ENCODE results near the gene IMPA2. TPM values are rescaled to one million over a fixed set of nuclear protein-coding genes. Genes with fewer than 3 reads are reported as not detected.
"Not testable (repeated sequence)": the region's sequence is repeated elsewhere in the genome, so short reads cannot be mapped to it uniquely, and the experiment has no call there.

IMPA2 gene
- total RNA-seq, 1 donor from 2014 or later = 61.0 TPM

DNA sequence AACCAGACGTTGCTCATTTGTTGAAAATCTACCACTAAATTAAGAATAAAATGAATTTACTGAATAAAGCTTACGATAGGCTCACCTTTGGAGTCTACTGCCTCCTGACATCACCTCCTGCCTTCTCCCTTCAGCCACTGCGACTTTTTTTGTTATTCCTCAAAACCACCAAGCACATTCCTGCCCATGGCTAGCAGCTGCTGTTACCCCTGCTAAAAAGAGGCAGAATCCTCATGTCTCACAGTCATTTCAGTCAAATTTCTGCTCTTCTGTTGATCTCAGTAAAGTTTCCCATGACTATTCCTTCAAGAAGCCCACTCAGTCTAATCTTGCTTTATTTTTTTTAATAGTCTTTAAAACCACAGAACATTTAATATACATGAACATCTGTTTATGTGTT lies 71.6 kb downstream of the IMPA2 start:
- no peak for DNase-seq

DNA sequence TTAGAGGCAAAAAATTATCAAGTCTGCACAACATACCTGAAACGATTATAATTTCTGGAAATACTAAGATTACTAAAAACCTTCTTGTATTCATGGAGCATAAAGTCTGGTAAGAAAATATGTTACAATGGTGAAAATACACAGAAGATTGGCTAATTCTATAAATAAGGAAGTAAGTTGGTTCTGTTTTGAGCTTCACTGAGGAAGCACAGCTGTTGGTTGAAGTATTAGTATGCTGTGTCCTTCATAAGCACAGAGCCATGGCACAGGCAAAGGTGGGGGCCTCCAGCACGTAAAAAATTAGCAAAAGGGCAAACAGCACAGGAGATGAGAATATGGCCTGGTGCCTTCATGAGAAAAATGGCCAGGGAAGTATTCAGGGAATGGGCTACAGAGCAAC lies 72.0 kb downstream of the IMPA2 start:
- no peak for DNase-seq

DNA sequence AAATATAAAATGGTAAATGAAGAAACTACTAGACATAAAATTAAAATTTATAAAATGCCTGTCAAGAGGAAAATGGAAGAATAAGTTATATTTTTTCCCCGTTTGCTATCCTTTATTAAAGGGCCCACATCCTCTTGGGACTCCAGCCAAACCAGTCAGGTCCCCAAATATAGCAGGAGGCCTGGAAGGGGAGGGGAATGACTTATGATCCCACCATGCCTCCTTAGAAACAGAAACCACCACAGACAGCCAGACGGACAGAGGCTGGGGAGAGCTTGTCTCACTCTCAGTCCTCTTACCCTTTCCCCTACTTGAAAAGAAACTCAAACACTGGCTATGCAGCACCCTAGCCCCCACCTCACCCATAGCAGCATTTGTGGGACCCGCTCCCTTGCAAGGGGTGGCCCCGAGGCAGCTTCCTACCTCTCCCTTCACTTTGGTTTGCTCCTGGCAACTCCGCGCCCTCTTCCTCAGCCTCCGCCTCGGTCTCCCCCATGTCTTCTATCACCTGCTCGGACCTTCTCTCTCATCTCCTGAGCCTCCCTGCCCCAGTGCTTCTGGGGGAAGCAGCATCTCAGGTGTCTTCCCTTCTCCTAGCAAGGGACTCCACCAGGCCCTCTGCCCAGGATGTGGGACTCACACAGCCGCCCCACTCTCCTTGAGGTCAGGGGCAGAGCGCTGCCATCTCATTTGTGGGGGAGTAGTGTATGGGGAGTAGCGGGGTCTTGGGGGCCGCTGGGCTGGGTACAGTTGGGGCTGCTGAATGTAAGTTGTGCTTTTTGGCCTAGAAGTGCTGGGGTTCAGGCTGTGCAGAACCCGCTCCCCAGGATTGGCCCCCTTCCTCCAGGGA lies 75.0 kb downstream of the IMPA2 start:
- no peak for DNase-seq

DNA sequence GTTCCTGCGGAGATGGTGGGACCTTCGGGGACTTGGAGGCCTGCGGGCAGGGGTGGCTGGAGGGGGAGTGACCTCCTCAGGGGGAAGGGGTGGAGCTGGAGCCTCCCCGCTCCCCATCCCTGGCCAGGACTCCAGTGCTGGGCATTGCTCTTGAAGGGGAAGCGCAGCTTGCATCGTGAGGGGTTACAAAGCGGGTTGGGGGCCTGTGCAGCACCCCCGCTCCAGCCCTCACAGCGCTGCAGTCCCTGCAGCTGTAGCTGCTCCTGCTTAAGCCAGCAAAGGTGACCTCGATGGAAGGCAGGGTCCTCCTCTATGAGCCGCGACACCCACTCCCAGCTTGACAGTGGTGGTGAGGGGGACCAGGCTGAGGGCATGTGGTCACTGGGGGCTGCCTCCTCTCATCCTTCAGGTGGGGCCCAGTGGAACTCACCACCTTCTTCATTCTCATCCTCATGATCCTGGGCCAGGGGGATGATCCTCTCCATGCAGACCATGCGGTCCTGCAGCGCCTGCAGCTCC lies 75.6 kb downstream of the IMPA2 start:
- DNase-seq = no peak

DNA sequence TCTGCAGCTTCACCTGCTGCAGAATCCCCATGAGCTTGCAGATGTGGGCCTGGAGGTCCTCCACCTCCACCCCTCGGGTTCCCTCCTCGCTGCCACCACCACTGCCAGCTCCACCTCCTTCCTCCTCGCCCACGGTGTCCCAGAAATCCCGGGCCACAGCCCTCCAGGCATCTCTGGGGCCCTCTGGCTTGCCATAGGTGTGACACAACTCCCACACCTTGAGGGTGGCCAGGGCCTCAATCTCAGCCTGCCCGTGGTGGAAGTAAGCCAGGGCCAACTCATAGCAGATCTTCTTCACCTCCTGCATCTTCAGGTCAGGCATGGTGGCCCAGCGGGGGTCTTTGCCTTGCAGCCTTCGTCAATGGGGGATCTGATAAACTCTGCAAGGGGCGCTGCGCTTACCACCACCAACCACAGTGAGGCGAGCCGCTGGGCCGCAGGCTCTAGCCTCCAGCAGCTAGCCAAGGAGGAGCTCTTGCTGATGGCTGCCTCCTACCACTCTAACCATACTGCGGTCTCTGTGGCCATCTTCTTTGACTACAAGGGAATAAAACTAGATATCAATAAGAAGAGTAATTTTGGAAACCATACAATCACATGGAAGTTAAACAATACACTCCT lies 76.2 kb downstream of the IMPA2 start:
- DNase-seq = no peak

DNA sequence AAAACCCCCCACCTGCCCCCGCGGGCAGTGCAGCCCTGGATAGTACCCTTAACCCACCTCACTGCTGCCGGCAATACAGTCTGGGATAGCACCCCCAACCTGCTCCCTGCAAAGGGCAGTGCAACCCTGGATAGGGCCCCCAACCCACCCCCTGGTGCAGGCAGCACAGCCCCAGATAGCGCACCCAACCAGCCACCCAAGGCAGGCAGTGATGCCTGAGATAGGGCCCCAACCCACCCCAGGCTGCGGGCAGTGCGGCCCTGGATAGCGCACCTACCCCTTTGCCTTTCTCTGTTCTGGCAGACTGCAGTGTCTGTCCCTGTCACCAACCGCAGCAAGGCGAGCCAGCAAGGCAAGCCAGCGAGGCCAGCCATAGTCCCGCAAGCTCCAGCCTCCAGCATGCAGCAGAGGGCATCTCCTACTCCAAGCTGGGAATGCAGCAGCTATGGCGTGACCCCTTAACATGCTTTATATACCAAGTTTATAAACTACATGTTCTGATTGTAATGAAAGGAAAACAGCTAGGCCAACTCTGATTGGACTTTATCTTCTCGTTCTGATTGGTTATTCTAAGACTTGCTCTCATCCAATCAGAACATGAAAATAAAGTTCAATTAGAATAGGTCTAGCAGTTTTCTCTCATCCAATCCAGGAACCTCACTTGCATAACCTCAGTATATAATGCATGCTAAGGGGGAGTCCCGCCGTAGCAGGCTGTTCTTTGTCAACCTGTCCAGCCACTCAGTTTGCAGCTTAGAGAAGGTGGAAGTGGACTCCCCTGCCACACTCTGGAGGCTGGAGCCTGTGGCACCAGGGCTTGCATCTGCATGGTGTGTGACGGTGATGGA lies 78.3 kb downstream of the IMPA2 start:
- DNase-seq = no peak

DNA sequence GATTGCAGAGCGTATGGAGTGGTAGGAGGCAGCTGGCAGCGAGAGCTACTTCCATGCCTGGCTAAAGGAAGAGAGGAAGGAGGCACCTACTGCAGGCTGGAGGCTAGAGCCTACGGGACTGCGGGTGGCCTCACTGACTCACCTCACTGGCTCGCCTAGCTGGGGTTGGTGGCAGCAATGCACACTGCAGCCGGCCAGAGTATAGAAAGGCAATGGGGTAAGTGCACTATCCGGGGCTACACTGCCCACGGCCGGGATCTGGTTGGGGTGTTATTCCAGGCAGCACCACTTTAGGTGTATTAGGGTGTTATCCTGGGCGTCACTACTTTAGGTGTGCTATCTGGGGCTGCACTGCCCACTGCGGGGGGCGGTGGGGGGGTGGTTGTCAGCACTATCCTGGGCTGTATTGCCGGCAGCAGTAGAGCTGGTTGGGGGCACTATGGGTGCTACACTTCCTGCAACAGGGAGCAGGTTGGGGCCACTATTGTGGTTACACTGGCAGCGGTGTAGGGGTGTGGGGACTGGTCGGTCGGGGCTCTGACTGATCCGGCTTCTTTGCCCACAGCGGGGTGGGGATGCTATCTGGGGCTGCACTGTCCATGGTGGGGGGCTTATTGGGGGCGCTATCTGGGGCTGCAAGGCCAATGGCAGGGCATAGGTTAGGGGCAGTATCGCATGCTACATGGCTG lies 79.0 kb downstream of the IMPA2 start:
- DNase-seq = no peak

DNA sequence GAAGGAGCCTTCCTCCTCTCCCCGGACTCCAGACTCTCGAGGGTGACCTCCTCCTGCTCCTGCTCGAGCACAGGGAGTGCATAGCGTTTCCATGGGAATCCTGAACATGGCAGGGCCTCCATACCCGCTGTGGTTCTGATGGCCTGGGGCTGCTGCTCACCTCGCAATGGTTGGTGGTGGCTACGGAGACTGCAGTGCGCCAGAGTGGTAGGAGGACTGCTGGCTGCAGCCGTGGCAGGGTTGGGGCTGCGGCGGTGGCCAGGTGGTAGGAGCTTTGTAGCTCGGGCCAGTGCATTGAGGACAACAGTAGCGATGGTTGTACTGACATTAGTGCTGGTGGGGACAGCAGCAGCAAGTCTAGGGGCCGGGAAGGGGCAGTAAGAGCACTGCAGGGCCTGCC lies 80.4 kb downstream of the IMPA2 start:
- DNase-seq = no peak

DNA sequence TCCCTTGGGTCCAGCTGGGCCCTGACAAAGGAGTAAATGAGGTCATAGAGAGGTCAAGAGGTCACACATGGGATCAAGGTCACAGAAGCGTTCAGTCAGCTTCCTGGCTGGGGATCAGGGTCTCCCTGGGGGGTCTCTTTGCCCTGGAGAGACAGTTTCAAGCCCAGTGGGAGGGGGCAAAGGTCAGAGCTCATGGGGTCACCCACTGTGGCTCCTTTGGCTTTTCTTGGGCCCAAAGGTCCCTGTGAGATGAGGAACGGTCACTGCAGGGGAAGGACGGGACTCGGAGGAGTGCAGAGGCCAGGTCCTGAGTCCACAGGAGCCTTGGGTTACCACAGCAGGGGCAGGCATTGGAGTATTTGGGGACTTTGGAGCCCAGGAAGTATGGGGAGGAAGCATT lies 81.7 kb downstream of the IMPA2 start:
- no peak for DNase-seq

DNA sequence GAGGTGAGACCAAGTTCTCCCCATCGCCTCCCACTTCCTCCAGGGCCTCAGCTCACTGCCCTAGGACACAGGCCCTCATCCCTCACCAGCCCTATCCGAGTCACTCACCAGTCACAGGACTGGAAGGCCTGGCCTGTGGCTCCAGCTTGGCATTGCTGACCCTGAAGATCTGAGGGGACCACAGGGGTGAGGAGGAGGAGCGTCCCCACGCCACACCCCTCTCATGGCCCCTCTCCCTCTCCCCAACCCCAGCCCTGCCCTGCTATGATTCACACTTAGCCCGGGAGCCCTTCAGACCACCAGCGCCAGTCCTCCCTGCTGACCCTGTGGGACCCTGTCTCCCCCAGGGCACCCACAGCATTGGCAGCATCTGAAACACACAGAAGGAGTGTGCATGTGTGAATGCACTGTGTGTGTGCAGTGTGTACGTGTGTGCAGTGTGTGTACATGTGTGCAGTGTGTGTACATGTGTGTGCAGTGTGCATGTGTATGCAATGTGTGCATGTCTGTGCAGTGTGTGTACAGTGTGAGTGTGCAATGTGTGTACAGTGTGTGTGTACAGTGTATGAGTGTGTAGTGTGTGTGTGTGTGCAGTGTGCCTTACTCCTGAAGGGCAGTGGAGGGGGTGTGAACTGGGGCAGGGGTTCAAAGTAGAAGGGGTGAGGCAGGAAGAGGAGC lies 82.9 kb downstream of the IMPA2 start:
- no peak for DNase-seq

DNA sequence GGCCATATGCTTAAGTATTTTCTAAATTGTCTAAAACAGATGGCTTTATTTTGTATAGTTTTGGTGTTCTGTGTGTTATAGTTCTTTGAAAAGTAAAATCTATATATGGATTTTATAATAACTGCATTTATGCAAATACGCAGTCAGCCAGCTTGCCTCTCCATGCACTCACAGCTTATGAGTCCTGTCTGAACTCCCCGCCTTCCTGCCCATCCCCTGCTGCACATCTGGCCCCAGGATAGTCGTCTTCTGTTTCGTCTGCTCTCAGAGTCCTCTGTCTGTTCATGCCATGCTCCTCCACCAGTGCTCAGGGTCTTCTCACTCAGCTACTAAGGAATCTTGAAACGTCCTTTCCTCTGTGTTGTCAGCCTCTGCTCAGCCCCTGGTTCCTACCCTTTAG lies 84.1 kb downstream of the IMPA2 start:
- no peak for DNase-seq

DNA sequence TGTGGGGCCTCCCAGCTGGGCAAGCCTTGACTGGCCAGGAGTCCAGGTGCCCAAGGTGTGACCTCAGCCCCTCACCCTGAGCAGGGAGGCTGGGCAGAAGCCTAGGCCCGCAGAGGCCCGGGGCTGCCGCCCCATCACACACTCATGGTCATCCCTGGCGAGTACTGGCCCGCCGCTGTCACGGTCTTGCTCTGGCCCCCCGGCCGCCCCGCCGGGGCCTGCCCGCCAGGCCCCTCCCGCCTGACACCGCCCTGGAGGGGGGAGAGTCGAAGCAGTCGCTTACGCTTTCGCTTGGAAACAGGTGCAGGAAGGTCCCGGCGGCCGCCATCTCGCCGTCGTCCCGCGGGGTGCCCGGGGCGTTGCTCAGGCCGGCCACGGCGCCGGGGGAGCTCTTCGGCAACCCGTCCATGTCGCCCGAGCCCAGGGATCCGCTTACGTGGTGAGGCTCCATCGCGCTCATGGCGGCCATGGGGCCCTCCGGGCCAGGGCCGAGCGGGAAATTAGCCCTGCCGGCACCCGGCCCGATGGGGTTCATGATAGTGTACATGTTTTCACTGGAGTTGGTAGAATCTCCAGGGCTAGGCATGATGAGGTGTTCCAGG lies 85.7 kb downstream of the IMPA2 start:
- no peak for DNase-seq

DNA sequence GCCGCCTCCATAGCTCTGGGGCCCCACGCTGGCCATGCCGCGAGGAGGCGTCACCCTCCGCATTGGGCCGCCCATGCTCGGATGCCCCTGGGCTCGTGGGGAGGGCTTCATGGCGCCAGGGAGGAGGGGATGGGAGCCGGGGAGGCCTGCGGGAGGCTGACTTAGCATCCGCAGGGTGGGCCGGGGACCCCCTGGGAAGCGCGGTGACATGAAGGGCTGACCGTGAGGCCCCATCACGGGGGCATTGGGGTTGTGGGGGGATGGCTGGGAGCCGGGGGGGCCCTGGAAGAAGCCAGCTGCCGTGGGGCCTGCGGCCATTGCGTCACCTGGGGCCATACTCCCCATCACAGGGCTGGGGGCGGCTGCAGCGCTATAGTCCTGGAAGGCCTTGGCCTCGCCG lies 86.4 kb downstream of the IMPA2 start:
- DNase-seq = no peak

DNA sequence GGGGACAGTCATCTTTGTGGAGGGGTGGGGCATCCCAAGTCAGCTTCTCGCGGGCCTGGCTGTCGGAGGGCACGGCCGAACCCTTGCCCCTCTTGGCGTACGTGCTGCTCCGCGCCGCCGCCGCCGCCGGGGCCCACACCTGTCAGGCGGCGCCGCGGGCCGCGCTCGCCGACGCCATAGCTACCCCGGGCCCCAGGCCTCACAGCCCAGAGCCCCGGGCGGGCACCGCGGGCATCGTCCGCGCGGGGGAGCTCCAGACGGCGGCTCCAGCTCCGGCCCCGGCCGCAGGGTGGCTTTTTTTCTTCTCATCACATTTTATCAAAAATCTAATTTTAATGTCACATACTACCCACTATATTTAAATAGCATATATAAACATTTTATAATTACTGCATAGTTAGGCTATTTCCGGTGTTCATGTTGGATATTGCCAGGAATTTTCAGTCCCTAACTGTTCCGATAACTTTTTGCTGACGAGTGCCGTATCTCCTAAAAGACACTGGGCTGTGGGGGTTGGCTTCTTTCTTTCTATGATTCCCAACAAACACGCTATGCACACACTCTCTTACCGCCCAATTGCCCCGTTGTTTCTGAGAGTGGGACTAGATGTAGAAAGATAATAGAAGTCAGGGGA lies 87.1 kb downstream of the IMPA2 start:
- DNase-seq = not testable (repeated sequence)

DNA sequence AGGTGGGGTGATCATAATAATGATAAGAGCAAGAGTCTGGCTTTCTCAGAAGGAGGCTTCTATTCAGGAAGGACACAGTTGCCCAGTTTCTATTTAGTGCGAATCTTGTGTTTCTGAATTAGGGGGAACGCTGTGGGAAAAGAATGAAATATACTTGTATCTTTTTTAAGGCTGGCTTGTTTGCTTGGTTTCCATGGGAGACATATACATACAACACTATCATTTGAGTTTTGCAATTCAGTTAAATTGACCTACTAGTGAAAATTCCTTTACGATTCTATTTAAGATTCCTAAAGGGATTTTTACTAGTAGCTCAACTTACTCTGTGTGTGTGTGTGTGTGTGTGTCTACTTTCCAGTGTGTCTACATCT lies 87.6 kb downstream of the IMPA2 start:
- DNase-seq = no peak

DNA sequence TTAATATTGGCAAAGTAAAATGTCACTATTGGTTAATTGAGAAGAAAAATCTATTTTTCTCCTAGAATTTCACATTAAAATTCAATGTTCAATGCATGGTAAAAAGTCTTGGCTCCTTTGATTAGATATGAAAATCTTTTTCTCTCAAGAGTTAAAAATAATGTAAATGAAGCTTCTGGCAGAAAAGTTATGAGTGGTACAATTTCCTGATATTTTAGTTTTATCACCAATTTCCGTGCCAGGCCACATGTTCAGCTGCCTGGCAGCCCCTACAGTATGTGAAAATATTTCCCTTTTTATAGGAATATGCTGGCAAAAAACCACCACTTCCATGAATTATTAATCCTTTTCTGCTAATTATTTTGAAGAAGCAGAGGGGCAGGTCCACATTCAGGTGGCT lies 89.8 kb downstream of the IMPA2 start:
- DNase-seq = not testable (repeated sequence)

DNA sequence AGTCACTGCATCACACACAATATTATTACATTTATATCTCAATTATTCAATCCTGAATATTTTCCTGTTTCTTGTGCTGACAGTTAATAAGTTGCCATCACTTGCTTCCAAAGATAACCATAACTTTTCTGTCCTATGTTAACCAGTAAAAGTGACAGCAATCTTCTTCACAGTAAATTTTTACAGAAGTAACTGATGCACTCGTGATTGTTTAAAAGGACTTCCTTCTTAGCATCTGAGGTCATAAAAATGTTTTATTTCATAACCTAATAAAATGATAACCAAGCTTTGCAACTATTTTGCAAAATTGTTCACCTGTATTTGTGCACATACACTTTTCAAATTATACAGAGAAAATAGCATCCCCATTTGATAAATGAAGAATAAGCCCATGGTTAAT lies 91.7 kb downstream of the IMPA2 start:
- DNase-seq = no peak

DNA sequence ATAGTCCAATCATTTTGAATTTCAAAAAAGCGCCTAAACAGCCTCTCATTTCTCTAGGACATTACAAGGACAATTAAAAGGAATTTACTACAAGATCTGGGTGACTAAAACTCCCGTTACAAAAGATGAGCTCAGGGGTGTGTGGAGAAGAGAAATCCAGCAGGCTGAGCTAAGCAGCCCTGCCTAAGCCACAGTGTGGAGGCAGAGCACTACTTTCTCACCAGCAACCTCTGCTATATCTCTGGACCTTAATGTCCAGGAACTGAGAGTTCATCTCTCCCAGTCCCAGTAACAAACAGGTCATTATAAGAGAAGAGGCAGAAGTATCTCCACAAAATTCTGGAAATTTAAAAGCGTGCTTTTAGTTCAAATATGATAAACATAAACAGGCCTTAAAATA lies 93.4 kb downstream of the IMPA2 start:
- DNase-seq = no peak

DNA sequence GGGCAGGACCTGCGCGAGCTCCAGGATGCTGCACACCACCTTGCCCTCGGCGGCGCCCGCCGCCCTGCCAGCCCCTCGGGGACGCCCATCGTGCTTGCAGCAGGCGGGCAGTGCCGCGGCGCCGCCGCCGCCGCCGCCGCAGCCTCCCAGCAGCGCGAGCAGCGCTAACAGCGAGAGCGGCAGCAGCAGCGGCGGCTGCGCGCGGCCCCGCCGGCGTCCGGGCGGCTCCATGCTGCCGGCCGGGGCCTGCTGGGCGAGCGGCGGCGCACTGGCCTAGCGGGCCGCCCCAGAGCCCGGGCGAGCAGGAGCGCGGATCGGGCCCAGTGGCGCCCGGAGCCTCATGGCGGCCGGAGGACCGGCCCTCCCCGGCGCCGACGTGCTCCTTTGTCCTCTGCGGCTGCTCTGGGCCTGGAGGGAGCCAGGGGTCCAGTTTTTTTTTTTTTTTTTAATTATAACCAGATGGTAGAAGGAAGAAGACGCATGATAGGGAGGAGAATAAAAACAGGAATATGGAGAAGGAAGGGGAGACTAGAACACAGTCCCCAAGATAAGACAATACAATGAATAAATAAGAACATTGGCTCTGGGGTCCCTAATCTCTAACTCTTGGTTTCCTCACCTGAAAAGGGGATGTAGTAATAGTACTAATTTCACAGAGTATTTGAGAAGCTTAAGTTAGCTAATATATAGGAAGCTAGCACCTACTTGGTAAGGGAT lies 95.3 kb downstream of the IMPA2 start:
- DNase-seq = no peak

DNA sequence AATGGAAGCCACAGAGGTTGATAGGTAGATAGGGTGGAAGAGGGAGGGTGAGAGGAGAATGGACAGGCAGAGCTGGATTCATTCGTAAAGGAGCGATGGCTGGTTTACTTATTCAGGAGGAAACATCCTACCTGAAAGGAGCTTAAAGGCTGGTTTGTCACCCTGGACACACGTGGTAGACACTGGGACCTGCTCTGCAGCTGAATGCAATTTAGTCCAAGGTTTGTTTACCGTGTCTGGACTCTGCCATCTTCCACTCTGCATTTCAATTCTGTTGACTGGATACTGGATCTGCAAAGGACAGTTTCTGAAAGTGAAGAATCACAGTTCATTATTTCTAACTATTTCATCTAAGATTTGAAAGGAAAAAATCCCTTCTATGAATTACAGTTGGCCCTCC lies 96.7 kb downstream of the IMPA2 start:
- not testable (repeated sequence) for DNase-seq
